A549 treated with CORT108297 at 1 μM for 4 hours (cell line): ENCODE measurements around the gene GJB6. TPM values are rescaled to one million over a fixed set of nuclear protein-coding genes. Genes with fewer than 3 reads are reported as not detected.

Experiments used
- total RNA-seq: library from RNA; stranded (reverse); fragments of 200-300 nt; extraction: Qiagen RNA extraction; gene quantifications from 5 replicates; pipeline ENCODE4 v1.2.3, GENCODE V29; 2022

Gene GJB6
- total RNA-seq, result 0.06 TPM in 2 of 5 replicates, not detected in the others

DNA sequence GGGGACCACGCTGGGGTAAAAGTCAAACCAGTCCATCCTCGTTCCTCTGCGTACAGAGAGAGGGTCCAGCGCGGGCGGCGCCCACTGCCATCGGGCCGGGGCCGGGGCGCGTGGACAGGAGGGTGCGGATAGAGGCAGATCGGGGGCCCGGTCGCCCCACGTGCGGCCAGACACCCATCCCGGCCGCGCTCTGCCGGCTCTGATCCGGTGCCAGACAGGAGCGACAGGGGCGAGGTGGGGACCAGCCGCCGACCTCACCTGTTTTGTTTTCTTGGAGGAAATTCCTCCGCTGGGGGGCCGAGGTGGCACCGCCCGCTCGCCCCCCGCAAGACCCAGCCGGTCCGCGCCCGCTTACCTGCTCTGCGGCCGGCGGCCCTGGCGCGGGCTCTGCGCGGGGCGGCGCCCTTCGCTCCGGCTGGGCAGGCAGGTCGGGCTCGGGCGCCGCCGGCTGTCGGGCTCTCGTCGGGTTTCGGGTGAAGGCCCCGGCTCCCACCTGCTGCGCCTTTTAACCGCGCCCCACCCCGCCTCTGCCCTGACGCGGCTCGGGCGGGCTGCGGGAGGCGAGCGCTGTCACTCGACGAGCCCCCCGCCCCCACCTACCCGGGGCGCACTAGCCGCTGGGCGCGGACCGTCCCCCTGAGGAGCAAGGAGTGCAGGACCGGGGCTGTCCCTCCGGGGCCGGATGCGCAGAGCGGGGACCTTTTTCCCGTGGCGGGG lies at the start of gene GJB6:
Gene GJB6, minus strand, starts transcription at position 481 of the 717 bp plus-strand sequence. CDS start 8,839 bp downstream, outside the sequence.

DNA sequence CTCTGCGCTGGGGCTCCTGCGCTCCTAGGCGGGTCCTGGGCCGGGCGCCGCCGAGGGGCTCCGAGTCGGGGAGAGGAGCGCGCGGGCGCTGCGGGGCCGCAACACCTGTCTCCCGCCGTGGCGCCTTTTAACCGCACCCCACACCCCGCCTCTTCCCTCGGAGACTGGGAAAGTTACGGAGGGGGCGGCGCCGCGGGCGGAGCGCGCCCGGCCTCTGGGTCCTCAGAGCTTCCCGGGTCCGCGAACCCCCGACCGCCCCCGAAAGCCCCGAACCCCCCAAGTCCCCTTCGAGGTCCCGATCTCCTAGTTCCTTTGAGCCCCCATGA lies 39.3 kb downstream of the GJB6 start, which contains the start of gene GJB2:
Gene GJB2, minus strand, starts transcription at position 103 of the 326 bp plus-strand sequence. CDS start 3,357 bp downstream, outside the sequence.

Other genes starting within 250 kb of the GJB6 start
- 0.95 to 1.3 TPM (median 1.1 TPM) in 5 replicates for gene GJA3, start 71.3 kb downstream of the GJB6 start, total RNA-seq
- 0.66 to 1.0 TPM (median 0.87 TPM) in 5 replicates for gene GJB2, start 39.4 kb downstream of the GJB6 start, total RNA-seq